NCI-H2171 treated with DMSO at 0.1 percent for 48 hours (cell line): Measurements from ENCODE around the gene BMPR1B.

Experiments
- DNase-seq: peaks from one replicate; lab custom pipeline; 2025; lab: John Stamatoyannopoulos, UW

The BMPR1B gene

DNA sequence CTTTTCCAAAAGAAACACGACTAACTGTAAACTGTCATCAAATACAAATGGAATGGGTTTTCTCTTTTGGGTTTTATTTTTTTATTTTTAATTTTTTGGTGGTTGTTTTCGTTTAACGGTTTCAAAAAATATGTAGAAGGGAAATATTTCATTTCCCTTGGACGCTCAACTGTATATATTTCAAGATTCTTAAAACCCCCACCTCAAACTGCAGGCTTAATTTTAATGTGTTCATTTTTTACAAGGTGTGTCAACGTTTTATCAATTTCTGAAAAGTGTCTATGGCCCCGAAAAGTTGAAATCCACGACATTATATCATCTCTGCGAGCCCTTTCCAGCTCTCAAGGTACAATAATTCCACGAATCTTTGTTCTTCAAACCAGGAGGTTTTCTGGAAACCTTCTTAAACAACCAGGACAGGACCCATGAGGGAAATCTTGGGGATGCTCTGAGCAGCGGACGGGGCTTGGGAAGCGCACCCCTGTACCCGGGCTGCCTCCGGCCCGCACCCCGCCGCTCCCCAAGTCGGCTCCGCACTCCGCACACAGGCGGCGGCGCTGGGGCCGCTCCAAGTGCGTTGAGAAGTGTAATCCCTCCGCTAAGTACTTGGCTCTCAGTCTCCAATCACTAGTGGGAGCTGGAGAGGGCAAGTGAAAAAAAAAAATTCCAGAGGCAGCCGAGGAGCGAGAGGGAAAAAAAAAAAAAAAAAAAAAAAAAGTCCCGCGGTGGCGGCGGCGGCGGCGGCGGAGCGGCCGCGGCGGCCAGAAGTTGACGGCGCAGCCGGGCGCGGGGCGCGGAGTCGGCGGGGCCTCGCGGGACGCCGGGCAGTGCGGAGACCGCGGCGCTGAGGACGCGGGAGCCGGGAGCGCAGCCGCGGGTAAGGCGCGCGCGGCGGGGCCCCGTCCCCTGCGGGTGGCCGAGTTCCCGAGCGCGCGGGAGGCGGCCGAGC lies at the start of gene BMPR1B:
TSS of gene BMPR1B (plus strand) at position 764 of the 949 bp plus-strand sequence. CDS start 346,470 bp downstream, outside the sequence.
- peak; percentile 57 for DNase-seq

- no peak for DNase-seq
Measured at GRCh38 chr4:94711635-94712034, 46.1 kb upstream of the BMPR1B start.

- no peak for DNase-seq
Measured at GRCh38 chr4:94714365-94715160, 43.2 kb upstream of the BMPR1B start.

DNA sequence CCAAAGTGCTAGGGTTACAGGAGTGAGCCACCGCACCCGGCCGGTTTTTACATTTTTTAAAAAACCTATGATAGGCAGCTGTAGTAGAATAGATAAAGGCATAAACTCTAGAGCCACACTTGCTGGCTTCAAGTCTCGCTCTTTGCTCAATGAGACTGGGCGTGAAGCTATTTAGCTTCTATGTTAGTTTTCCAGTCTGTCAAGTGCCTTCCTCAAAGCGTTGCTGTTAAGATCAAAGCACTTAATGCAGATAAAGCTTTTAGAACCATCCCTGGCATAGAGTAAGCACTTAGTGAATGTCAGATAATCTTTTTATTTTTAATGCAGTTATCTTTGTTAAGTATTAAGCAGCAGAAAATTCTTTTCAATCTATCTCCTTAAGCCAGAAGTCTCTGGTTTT lies 42.0 kb upstream of the BMPR1B start:
- no peak for DNase-seq

DNA sequence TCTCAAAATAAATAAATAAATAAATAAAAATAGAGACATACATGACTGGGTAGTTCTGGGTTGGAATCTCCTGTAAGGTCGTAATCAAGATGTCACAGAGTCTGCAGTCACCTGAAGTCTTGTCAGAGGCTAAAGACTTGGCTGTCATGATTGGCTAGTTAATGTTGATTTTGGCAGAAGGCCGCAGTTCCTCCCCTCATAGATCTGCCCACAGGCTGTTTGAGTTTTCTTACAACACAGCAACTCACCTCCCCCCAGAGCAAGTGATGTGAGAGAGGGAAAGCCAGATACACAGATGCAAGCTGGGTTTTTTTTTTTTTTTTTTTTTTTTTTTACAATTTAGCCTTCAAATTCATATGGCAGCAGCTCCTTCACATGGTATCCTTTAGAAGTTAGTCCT lies 36.4 kb upstream of the BMPR1B start:
- DNase-seq = no peak

DNA sequence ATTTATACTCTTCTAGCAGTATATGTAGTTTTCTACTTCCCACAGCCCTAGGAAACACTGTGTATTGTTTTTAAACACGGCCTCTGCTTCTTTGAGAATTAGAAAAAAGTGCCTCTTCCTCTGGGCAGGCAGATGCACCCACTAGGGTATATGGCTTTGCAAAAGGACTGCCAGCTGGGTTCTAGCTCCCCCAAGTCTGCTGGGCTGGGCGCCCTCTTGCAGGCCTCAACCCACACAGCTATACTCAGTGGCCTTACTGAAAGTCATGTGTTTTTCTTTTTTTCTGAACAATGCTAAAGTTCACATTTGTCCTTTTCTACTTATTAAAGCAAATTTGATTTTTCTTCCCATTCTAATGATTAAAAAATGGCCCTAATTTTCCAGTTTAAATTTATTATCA lies 35.5 kb upstream of the BMPR1B start:
- DNase-seq = no peak

DNA sequence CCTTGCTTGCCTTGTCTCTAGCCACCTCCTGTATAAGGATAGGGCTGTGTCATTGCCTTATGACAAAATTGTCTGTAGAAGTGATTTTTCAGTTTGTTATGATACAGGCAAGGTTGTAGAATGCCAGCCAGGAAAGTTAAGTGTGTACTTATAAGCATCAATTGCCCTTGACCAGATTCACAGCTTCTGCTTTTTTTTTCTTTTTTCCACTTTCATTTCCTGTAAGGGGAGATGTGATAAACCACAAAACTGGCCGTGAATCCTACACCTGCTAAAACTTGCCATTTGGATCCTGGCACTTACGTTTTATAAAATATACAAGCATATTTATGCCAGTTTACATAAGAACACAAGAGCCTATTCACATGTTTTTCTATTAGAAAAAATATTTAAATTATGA lies 35.0 kb upstream of the BMPR1B start:
- DNase-seq = no peak

GRCh38 chr4:94724016-94724790 lies 33.6 kb upstream of the BMPR1B start:
- DNase-seq = no peak

DNA sequence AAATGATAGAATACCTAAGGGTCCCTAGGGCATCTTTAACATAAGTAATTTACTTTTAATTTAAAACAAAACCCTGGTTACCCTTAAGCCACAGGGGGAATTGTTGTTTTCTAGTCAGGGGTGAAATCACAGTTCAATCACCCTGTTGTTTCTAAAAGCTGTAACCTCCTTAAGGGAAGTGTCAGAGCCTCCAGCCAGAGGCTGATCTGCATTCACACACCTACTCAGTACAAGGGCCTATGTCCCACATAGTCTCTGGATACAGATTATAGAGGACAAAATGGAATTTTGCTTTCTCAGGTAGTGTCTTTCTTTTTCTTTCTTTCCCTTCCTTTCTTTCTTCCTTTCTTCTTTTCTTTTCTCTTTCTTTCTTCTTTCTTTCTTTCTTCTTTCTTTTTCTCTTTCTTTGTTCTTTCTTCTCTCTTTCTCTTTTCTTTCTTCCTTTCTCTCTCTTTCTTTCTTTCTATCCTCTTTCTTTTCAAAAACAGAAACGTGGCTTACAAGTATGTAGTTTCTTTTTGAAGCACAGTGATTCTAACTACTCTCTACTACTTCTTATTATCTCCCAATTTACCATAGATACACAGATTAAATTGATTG lies 31.1 kb upstream of the BMPR1B start:
- DNase-seq = no peak

DNA sequence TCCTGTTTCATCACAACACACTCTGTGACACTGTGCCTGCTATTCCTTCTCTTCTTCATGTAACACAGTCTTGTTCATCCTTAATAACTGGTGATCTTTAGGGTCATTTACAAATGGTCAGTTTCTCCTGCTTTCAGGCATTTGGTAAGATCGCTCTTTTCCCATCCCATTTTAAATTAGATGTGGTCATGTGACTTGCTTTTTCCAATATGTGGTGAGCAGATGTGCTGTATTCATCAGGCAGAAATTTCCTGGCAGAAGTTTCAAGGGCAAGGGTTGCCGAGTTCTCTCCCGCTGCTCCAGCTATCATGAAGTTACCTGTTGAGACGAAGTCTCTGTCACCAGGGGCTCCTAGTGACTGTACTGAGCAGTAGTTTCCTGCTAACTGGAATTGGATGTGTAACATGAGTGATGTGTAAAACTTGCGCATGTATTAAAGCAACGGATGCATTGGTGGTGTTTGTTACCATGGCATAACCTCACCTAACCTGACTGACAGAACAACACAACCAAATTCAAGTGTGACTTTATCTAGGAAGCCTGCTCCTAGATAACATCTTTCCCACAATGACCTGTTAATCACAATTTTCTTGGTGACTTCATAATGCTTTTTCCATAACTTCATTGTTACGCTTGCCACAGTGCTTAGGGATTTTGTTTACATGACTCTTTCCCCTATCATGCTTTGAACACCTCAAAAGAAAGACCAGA lies 29.5 kb upstream of the BMPR1B start:
- peak; percentile 1 for DNase-seq

GRCh38 chr4:94732358-94732698 lies 25.4 kb upstream of the BMPR1B start:
- no peak for DNase-seq

GRCh38 chr4:94739741-94740140 lies 18.0 kb upstream of the BMPR1B start:
- no peak for DNase-seq

DNA sequence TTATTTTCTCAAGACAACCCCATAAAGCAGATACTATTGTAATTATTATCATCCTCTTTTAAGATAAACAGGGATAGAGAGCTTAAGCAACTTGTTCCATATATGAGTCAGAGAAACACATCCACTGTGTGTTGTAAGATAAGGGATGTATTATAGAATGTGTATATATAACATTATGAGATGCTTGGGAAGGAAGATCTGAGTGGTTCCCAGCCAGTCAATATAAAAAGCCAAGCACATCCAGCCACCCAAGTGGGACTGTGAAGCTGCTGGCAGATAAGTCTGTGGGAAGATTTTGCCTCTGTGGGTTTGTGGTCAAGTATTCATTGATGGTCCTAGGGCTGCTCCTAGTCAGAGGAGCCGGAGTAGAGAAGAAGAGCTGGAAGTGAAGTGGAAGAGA lies 16.5 kb upstream of the BMPR1B start:
- DNase-seq = no peak

- no peak for DNase-seq
Measured at GRCh38 chr4:94743838-94744237, 13.9 kb upstream of the BMPR1B start.

DNA sequence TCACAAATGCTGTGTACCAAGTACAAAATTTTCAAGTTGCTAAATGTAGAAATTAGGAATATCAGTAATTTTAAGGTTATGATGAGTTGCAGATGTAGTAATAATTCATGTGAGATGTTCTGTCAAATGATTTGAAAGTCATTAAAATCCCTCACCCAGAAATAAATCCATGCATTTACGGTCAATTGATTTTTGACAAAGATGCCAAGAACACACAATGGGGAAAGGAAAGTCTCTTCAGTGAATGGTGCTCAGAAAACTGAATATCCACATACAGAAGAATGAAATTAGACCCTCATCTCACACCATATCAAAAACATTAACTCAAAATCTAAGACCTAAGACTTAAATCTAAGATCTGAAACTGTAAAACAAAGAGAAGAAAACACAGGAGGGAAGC lies 12.9 kb upstream of the BMPR1B start:
- peak; percentile 57 for DNase-seq

DNA sequence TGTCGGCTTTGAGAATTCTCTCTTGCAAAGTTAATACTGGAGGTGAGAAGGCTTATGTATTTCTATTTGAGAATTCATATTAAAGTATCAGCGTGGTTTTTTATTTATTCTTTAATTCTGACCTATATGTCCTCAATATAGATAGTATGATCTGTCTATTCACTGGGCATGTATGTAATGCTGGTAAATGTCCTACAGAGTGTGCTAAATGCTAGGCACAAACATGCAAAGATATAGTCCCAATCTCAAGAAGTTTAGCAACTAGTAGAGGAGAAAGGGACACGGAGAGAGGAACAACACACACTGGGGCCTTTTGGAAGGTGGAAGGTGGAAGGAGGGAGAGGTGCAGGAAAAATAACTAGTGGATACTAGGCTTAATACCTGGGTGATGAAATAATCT lies 11.0 kb upstream of the BMPR1B start:
- DNase-seq = no peak

DNA sequence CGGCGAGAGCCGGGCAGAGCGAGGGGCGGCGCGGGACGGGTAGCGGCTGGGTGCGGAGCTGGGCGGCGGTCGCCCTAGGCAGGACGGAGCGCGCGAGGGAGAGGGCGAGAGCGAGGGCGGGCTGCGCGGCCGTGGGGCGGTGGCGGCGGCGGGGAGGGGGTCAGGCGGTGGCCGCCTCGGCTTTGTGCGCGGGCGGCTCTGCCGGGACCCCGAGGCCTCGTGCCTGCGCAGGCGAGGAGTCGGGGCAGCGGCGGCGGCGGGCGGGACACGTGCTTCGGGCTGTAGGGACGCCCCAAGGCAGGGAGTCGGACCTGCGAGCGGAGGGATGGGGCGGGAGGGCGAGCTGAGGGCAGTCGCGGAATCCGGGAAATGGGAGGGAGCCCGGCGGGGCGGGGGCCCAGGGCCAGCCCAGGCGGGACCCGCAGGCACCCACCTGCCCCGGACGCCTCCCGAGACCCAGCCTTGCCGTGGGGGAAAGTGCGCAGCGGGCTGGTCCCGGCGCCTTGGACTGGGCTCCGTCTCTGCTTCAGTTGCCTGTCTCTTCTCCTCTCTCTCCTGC lies 465 bp downstream of the BMPR1B start:
- no peak for DNase-seq

- no peak for DNase-seq
Measured at GRCh38 chr4:94758700-94759399, 1.1 kb downstream of the BMPR1B start.

DNA sequence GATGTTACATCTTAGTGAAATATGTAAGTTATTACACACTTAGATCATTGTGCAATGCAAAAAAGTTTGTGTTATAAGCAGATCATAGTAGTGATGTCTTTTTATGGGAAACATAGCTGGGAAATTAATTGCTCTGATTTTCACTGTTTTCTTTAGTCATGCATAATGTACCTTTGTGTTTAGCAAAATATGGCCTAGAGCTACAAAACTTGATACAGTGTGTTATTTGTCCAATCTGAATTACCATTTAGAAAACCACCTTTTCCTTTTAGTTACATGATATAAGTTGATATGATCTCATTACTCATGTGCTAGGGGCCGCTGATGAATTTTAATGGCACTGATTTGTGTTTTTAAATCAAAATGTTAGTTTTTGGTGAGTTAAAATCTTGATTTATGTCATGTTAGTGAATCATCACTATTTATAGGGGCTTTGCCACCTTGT lies 2.0 kb downstream of the BMPR1B start:
- no peak for DNase-seq

- DNase-seq = no peak
Measured at GRCh38 chr4:94762326-94762725, 4.6 kb downstream of the BMPR1B start.
